CD4-positive, alpha-beta T cell treated with Interleukin-17A for 4 hours (primary cell): Measurements from ENCODE around the gene CLINT1.
"Not testable (repeated sequence)": the region's sequence is repeated elsewhere in the genome, so short reads cannot be mapped to it uniquely, and the experiment has no call there.

Experiments used
- DNase-seq: peaks from one replicate; pipeline ENCODE4 v3.0.0-alpha.2; 2020; ENCODE audit warnings: mixed read lengths

The CLINT1 gene

GRCh38 chr5:157862183-157862851, 3.4 kb upstream of the CLINT1 start:
- no peak for DNase-seq

GRCh38 chr5:157860898-157861890, 2.2 kb upstream of the CLINT1 start:
- DNase-seq, result no peak

- DNase-seq, result no peak
Measured at GRCh38 chr5:157859227-157859575, 256 bp upstream of the CLINT1 start.

- no peak for DNase-seq
Measured at GRCh38 chr5:157857816-157858526, 974 bp downstream of the CLINT1 start.

- peak; percentile 11 for DNase-seq
Measured at GRCh38 chr5:157855404-157855994, 3.4 kb downstream of the CLINT1 start.

GRCh38 chr5:157853365-157853764, 5.6 kb downstream of the CLINT1 start:
- not testable (repeated sequence) for DNase-seq

GRCh38 chr5:157845914-157846598, 12.9 kb downstream of the CLINT1 start:
- DNase-seq, result no peak

- DNase-seq, result no peak
Measured at GRCh38 chr5:157842787-157843186, 16.2 kb downstream of the CLINT1 start.

- DNase-seq, result no peak
Measured at GRCh38 chr5:157842185-157842584, 16.8 kb downstream of the CLINT1 start.

- DNase-seq, result no peak
Measured at GRCh38 chr5:157839157-157839795, 19.7 kb downstream of the CLINT1 start.

- no peak for DNase-seq
Measured at GRCh38 chr5:157836121-157836753, 22.7 kb downstream of the CLINT1 start.

- DNase-seq, result no peak
Measured at GRCh38 chr5:157835041-157835440, 23.9 kb downstream of the CLINT1 start.

- DNase-seq, result no peak
Measured at GRCh38 chr5:157828944-157829639, 29.9 kb downstream of the CLINT1 start.

- DNase-seq, result no peak
Measured at GRCh38 chr5:157828105-157828943, 30.6 kb downstream of the CLINT1 start.

- no peak for DNase-seq
Measured at GRCh38 chr5:157827423-157827822, 31.5 kb downstream of the CLINT1 start.

GRCh38 chr5:157823655-157824054, 35.3 kb downstream of the CLINT1 start:
- DNase-seq, result no peak

- DNase-seq, result no peak
Measured at GRCh38 chr5:157821822-157822622, 36.9 kb downstream of the CLINT1 start.

- no peak for DNase-seq
Measured at GRCh38 chr5:157821405-157821804, 37.5 kb downstream of the CLINT1 start.
